Putamen (tissue), 1 donor: Measurements from ENCODE around the gene COBL.

Experiments used
- DNase-seq: peaks from one replicate; pipeline ENCODE4 v3.0.0-alpha.2; 2016; ENCODE audit warnings: low spot score

Gene COBL

DNA sequence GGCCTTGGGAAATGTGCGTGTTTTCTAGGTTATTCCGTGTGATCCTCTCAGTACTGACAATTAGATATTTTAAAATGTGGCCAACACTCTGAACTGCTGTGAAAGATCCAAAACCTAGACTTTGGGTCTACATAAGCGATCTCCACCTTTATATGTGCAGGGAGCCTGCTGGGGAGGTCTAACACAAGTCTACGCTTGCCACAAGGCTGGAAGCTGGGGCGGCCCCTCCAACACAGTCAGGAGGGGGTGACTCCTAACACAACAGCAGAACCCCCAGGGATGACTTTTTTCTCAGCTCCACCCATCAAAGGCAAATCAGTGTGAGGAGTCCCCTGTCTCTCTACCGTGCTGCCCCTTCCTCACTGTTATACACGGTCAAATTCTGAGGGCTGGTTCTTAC lies 202.6 kb downstream of the COBL start:
- DNase-seq, result no peak

DNA sequence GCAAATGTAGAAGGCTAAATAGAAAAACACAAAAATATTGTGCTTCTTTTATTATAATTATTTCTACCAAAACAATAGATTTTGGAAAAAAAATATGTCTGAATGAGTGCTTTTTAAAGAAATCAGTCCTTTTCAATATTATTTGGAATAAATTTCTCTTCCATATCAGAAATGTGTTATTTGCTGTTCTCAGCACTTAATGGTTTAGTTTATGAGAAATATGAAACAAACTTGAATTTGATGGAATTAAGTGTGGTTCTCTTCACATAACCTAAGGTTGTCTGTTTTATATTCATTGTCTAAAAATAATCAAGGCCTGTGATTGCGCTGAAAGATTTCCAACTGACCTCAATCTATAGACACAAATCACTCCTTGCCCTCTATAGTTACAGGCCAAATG lies 203.0 kb downstream of the COBL start:
- DNase-seq, result no peak

DNA sequence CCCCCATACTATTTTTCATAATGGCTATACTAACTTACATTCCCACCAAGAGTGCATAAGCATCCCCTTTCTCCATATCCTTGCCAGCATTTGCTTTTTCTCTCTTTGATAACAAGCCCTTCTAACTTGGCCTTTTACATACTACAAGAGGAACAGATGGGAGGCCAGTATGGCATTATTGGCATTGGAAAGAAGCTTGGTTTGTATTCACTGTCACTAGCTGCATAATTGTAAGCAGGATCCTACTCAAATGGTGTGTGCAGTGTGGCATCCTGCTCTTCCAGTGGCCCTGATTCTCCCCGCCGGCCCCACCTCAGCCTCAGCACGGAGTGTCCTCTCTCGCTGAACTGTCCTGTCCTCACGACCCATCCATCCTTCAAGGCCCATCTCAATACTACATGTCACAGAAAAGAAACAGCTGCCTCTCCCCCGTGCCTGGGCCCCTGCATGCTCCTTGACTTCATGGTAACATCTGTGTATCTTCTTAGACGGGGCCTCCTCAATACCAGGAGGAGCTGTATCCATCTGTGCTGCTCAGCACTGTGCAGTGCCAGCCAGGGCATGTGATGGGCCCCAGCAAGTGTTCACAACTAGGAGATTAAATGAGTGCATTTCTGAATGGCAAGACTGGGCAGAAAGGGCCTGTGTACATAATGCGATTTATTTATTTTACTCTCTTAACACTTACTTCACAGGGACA lies 205.2 kb downstream of the COBL start:
- DNase-seq, result no peak

DNA sequence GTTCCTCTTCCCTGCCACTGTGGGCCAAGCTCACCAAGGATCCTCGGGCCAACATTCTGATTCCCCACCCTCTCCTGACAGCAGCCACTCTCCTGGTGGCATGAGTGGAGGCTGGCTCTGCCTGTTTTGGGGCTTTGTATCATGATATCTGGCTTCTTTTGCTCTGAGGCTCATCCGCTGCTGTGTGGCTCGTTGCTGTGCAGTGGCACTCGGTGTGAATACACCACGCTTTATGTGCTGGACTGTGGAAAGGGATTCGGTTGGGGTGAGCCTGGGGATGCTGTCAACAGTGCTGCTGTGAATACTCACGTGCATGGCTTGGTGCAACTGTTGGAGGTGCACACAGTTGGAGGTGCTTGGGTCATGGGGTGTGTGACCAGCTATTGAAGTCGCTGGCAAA lies 208.5 kb downstream of the COBL start:
- DNase-seq, result no peak

DNA sequence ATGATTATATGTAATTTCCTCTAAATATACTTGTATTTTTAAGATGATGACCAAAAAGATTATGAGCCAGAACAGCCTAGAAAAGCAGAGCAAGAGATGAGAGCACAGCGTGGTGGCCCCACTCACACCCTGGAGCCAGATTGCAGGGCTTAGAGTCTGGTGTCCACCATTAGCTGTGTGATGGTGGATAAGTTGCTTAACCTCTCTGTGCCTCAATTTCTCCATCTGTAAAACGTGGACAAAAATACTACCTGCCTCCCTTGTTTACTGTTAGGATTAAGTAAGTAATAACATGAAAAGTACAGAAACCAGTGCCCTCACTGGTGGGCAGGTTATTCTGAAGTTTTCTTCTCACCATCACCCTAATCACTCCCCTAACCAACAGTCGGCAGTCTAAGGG lies 212.3 kb downstream of the COBL start:
- DNase-seq, result no peak

DNA sequence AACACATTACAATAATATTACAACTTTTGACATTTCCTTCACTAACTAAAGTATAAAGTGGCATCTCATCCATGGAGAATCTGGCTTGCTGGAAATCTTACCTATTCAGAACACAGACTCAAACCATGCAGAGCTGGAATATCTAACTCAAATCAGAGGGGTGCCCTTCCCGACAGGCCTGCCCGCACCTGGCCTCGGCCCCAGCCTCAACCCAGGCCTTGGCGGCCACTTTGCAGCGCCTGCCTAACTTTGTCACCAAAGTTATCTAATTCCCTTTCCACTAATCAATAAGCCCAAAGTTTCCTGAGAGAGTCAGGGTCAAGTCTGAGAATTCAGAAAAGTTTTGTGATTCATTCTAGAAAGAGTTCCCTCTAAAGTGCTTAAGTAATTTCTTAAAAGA lies 212.9 kb downstream of the COBL start:
- DNase-seq, result no peak

DNA sequence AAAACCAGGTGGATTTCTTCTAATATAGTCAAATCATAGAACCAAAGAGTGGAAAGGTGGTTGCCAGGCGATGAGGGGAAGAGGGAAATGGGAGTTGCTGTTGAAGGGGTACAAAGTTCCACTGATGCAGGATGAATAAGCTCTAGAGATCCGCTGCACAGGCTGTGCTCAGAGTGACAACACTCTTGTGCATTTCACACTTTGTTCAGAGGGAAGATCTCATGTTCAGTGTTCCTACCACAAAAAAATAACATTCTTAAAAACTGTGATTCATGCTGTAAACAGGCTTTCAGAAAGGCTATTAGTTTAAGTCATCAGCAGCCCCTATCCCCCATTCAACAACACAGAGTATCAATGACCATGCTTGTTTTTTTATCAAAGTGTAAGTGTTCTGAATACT lies 213.8 kb downstream of the COBL start:
- no peak for DNase-seq

DNA sequence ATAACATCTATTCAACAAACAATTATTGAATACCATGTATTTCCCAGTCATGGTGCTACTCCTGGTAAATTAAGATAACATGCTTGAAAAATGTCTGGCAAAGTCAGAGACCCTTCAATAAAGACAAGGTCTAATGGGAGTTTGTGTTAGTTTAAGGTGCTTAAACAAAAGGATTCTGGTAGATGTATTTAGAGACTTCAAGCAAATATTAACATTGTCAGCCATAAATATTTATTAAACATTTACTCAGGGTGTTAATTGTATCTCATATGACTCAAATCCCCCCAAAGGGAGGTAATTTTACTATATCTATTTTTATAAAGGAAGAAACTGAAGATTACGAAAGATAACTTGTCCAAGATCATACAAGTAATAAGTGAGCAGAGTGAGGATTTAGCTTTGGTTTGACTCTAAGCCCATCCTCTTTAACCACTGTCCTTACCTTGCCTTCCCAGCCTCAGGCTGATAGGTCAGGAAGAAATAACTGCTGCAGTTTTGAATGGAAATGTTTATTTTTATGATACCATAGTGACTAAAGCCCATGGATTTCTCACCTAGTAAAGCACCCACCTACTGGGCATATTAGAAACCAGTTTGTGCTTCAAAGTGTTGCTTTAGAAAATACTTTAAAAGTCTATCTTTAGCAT lies 215.4 kb downstream of the COBL start:
- no peak for DNase-seq

DNA sequence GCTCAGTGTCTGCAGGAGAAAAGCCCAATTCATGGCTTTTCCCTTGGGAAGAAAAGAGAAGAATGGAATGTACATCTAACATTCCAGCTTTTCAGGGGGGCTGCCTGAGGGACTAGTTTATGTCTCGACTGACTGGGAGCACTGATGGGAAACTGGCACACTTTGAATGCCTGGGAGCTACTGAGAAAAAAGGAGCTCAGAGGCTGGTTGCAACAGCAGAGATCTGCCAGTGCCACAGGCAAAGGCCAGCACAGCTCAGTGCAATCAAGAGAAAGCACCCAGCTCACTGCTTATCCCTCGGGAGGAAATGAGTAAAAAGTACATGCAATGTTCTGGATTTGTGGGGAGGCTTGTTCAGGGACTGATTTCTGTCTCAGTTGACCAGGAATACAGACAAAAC lies 226.2 kb downstream of the COBL start:
- no peak for DNase-seq

DNA sequence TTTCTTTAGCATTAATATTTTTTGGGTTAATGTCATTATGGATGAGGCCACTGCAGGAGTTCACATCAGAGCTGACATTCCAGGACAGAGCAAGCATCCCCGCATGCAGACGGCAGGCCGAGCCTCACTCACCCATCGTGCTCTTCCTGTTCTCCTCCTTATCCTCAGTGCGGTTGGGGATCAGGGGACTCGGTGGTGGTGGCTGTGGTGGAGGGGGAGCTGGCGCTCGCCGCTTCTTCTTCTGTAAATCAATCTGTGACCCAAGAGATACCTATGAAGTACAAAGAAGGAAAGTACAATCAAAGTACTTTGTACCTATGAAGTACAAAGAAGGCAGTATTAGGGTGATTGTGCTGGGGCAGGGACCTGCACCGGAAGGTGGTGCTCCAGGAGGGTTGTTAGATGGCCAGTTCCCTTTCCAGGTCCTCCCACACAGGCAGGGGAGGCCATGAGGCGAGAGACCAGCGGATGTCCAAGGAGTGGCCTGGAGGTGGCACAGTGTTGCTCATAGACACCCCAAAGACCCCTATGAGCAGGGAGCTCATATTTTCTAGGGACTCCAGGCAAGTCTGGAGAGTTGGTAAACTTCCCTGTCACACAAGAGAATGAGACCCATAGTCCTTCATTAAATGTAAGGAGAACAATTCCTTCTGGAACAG lies 231.4 kb downstream of the COBL start:
- no peak for DNase-seq

DNA sequence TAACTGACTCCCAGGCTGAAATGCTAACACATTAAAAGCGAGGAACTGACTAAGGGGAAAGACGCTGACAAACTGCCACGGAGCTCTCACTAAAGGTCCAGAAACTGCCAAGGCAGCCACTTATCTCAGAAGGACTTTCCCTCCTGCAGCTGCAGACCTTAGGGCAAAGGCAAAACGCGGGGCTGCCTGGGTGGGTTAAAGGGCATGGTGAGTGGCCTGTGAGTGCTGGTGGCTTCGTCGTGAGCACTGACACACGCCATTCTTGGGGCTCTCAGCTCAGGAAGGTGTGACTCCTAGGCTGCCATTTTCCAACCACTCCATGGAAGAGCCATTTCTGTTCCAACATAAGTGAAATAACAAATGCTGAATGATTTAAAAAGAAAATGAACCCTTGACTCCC lies 232.5 kb downstream of the COBL start:
- no peak for DNase-seq

DNA sequence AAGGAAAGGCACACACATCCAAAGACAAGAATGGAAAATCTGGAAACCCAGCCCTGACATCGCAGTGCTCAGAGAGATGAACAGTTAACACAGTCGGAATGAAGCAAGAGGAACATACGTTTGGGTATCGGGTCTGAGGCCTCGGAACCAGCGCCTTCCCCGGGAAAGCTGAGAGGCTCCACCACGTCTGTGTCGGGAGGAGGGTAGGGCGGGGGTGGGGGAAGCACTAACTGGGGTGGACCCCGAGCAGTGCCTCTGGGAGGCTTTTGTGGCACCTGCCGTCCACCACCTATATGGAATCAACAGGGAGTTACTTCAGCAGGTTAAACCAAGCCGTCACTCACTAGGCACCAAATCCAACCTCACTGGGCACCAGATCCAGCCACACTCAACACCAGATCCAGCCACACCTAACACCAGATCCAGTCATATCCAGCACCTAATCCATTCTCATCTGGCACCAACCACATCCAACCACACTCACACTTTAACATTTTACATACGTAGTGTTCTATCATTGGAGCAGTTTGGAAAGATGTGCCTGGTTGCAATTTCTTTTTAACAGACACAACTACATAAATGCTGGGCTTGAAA lies 233.6 kb downstream of the COBL start:
- no peak for DNase-seq

DNA sequence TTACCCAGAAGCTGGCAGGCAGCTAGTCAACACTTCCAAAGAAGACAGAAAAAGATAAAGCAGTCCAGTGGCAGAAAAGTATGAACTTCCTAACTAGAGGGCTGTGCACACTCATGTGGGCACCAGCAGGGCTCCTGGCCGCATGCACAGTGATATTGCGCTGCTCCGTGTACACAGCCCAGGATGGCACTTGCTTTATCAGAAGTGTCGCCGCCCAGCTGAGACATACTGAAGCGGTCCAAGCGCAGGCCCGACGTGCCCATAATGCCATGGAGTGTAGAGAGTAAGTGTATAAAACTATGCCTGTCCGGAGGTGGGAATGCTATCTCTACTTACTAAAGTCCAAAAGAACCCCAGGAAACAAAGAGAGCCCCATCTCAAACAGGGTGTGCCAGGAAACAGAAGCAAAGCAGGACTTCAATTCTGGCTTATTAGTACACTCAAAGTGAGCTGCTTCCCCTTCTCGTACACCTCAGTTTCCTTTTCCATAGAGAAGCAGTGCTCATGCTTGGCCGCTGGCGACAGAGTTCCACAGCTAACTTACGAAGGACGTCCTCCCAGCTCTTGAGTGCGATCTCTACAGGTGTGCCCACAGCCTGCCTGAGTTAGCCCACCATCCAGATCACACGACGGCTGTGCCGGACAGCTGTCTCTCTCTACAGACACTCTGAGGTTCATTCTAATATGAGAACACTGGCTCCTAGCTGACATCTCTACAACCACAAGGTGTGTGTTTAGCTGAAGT lies 234.3 kb downstream of the COBL start:
- no peak for DNase-seq

DNA sequence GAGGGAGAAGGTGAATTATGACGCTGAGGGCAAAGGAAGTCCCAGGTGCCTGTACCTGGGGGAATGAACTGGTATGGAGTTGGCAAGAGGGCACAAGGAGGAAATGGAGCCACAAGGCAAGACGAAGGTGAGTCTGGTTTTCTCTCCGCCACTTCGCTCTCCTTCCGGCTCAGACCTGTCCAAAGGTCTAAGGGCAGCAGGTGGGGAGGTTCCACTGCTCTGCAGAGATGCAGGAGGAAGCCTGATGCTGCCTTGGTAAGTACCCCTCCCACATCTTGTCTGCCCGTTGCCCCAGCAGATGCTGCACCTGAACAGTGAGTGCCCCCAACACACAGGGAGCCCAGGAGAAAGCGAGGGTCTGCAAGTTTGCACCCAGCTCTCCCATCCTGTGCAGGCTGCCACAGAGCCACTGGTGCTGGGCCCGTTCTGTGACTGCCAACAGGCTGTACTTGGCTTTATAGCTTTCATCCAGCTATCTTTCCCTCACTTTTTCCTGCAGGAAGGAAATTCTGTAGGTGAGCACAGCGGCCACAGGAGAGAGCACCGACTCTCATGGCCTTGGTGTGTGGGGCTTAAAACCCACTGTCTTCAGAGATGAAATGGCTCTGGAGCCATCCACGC lies 235.2 kb downstream of the COBL start:
- no peak for DNase-seq

DNA sequence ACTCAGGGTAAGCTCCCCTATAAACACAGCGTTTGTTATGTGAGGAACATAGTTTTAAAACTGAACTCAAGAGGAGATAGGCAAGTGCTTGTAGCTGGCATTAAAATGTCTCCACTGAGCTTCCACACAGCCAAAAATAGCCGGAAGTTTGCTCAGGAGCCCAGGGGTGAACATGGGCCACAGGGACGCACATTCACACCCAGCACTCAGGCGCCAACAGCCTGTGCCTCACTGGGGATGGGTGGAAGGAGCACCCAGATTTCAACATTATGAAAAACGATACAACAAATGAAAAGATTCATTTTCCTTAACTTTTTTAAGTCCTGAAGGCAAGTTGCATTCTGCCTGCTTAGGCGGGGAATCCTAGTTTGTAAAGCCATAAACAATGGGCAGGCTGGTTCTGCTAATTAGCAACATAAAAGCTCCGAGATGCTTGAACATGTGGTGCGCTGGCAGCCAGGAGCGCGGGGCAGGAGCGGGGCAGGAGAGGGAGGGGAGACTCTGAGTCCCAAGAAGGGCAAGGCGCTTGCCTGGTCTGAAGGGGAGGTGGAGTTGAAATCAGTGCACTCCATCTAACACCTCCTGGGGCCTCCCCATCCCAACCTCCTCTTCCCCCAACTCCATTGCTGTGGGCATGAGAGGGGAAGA lies 235.9 kb downstream of the COBL start:
- peak; percentile 29 for DNase-seq

DNA sequence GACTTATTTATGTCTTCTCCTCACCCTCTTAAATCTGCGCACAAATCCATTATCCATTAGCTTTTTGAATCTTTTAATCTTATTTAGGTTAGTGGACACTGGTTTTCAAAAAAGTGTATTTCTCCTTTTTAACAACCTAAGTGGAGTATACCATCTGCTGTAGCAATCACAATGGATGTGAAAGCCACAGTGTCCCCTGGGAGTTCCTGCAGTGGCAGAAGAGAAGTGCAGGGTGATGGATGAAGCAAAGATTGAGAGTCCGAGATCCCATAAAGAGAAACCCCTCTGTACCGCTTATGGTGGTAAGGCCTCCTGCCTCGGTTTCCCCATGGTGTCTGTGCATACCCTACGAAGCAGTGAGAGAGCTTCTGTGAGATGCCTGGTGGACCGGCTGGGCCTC lies 236.4 kb downstream of the COBL start:
- DNase-seq, result no peak

DNA sequence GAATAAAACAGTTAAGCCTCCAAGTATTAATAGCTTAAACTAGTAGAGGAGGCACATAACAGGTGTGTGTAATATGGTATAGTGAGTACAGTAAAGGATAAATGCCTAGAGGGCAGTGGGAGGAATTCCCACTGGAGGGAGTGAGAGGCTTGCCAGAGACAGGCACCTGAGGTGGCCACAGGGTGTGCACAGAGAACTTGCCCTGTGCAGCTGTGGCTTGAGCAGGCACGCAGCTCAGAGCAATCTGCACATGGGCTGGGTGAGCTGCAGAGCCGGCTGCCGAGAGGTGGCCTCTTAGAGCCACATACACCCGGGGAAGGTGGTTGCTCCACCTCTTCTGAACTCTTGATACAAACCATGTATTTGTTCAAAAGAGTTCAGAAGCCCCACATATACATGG lies 237.1 kb downstream of the COBL start:
- DNase-seq, result no peak

DNA sequence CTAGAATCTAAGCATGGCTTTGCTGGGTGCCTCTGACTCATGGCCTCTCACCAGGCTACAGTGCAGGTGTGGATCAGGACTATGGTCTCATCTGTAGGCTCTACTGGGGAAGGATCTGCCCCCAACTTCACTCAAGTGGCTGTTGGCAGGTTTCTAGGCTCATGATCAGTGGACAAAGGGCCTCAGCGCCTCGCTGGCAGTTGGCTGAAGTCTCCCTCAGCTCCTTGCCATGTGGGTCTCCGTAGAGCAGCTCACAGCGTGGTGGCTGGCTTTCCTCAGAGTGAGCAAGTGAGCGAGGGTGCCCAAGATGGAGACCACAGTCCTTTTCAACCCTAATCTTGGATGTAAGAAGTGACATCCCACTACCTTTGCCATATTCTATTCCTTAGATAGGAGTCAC lies 238.0 kb downstream of the COBL start:
- no peak for DNase-seq

DNA sequence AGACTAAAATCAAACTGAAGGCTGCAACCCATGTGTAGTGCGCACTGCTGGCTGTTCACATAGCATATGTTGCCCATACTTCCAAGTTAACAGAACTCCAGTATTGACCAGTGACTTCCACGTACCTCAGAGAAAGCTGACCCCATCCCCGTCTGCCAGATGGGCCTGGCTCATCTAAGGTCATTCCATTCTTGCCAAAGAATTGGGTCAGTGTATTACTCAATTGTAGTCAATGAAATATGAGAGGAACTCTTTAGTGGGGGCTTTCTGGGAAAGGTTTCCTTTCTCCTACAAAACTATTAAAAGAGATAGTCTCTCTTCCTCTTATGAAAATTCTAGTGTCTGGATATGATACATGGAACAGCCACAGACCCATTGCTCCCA lies 238.6 kb downstream of the COBL start:
- no peak for DNase-seq

DNA sequence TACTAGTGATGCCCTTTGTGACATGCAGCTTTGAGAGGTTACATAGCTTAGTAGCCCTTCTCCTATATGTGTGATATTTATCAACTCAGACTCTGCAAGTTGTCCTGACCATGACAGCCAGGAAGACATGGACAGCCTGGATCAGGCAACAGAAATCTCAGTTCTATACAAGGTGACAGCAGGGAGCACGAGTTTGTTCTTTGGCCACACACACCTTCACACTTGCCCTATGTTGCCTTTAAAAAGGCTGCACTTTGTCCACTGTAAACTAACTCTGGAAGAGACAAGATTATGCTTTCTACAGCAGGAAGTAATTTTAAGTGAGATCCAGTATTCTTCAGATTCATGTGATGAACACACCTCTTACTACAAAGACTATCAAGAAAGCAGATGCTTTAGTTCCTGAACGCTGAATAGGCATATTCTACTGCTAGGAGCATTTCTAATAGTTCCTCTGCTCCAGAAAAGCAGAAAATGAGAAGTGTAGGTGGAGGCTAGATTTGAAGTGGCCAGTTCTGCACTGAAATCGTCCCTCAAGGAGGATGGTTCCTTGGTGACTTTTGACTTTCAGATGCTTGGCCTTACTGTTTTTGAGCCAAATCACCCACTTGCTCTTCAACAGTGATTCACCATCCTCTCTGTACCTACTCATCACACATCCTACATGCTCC lies 239.2 kb downstream of the COBL start:
- no peak for DNase-seq
